Middle frontal gyrus (tissue), 1 donor: Measurements from ENCODE around the gene NR5A1.

Experiments used
- DNase-seq: peaks from one replicate; pipeline ENCODE4 v3.0.0-alpha.2; 2015; ENCODE audit warnings: low spot score; ENCODE audit errors: extremely low spot score

NR5A1 gene

GRCh38 chr9:124444166-124444565 lies 63.0 kb downstream of the NR5A1 start:
- no peak for DNase-seq

- no peak for DNase-seq
Observed at GRCh38 chr9:124443625-124444024, 63.6 kb downstream of the NR5A1 start.

GRCh38 chr9:124442826-124443225 lies 64.4 kb downstream of the NR5A1 start:
- no peak for DNase-seq

GRCh38 chr9:124442379-124442778 lies 64.8 kb downstream of the NR5A1 start:
- no peak for DNase-seq

GRCh38 chr9:124441291-124441690 lies 65.9 kb downstream of the NR5A1 start:
- no peak for DNase-seq

GRCh38 chr9:124440786-124441185 lies 66.4 kb downstream of the NR5A1 start:
- no peak for DNase-seq

- no peak for DNase-seq
Observed at GRCh38 chr9:124439686-124440243, 67.4 kb downstream of the NR5A1 start.

GRCh38 chr9:124439086-124439485 lies 68.1 kb downstream of the NR5A1 start:
- DNase-seq: no peak

- DNase-seq: no peak
Observed at GRCh38 chr9:124438091-124438490, 69.1 kb downstream of the NR5A1 start.

- no peak for DNase-seq
Observed at GRCh38 chr9:124437086-124437485, 70.1 kb downstream of the NR5A1 start.

GRCh38 chr9:124436320-124436719 lies 70.9 kb downstream of the NR5A1 start:
- no peak for DNase-seq
